Hematopoietic multipotent progenitor cell treated with erythropoietin and hydrocortisone succinate and interleukin-3 and kit ligand, for 6 days (in vitro differentiated cells): ENCODE results near the gene KCNN3.

ENCODE experiments used
- DNase-seq: peaks from one replicate; pipeline ENCODE4 v3.0.0-alpha.2; 2015

Gene KCNN3

DNA sequence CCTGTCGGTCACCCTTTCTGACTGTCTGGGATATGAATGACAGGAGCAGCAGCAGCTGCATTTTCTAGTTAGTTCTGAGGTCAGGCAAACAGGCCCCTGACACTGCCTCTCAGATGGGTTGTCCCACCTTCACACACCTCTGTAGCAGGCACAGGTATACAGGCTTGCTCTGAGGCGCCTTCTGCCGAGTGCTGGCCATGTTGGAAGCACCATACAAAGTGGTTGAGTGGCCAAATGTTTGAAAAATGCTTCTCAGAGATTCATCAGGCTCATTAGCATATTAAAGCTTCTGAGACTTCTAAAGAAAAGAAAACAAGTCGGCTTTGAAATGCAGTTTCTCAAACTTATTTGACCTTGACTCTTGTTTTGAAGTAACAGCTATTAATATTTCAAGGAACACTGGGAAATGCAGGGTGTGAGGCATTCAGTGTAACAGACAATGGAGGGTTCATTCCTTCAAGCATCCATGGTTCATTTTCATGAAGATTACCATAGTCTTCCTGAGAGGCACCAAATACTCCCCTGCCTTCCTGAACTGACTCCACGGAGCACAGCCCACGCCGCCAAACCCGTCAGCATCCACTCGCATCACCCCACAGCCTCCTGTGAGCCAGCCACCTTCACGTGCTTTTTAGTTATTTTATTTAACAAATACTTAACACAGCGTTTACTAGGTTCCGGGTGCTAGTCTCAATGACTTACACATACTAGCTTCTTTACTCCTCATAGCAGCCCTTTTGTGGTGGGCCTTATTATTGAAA, 81.8 kb downstream of the KCNN3 start:
- no peak for DNase-seq

GRCh38 chr1:154786804-154787570, 83.1 kb downstream of the KCNN3 start:
- no peak for DNase-seq

DNA sequence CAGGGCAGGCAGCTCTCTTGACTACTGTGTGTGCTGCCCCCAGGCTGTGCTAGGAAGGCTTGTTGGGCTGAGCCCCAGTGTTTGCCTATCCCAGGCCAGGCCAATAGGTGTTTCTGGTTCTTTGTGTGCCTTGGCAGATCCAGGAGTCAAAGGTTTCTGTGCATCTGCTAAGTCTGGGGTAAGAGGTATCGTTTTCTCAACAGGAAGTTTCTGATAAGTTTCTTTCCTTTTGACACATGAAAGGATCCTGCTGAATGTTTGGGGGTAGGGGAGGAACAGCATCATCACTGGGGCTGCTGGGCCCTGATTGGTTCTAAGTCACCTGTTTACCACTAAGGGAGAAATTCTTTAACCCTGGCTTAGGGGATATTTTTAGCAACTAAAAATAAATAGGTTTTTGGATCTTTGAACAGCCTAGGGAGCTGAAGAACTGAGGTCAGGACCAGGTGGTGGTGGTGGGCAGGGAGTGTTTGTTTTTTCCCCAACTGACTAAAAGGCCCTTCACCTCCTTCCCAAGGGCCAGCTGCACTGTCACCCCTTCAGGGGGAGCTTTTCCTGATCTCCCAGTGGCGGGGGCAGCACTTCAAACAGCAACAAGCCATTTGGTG, 85.1 kb downstream of the KCNN3 start:
- no peak for DNase-seq

GRCh38 chr1:154784416-154784815, 85.7 kb downstream of the KCNN3 start:
- no peak for DNase-seq

GRCh38 chr1:154783976-154784375, 86.1 kb downstream of the KCNN3 start:
- no peak for DNase-seq

GRCh38 chr1:154780541-154780940, 89.5 kb downstream of the KCNN3 start:
- no peak for DNase-seq

DNA sequence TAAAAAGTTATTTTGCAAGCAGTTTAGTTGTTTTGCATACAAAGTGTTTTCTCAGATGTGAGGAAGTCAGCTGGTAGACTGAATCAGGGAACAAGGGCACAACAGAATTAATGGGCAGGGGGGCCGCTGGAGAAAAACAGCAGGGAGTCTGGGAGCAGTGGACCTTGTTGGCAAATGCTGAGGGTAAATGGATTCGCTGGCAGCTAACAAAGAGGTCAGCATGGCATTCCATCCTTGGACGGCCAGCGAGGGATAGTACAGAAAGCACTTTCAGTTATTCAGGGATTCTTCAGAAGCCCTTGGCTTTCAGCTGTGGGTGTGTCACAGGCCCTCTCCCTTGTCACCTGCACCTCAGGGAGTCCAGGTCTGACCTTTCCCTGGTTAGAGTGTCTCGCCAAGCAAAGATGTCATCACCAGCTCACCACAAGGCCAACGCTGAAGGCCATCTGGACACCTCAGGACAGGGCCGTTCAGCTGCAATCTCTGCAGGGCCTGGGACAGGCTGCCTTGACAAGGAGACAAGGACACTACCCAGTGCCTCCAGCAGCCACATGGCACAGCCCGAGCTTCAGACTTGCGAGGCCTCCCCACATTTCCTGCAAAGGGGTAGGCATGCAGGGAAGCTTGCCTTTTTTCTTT, 90.4 kb downstream of the KCNN3 start:
- no peak for DNase-seq

DNA sequence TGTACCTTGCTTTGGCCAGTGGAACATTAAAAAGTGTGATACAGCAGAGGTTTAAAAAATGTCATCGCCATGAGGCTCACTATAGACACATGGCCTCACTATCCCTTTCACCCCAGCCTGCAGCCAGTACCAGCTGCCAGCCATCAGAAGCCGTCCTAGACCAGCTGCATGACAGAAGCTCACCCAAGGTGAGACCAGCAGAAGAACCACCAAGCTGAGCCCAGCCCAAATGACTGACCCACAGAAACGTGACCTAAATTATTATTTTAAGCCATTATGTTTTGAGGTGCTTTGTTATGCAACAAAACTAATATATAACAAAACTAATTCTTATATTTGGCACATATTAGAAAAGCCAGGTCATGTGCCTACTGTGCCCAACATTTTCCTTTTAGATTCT, 91.1 kb downstream of the KCNN3 start:
- DNase-seq = no peak

- no peak for DNase-seq
These were observed 91.8 kb downstream of the KCNN3 start for GRCh38 chr1:154778275-154778674.

DNA sequence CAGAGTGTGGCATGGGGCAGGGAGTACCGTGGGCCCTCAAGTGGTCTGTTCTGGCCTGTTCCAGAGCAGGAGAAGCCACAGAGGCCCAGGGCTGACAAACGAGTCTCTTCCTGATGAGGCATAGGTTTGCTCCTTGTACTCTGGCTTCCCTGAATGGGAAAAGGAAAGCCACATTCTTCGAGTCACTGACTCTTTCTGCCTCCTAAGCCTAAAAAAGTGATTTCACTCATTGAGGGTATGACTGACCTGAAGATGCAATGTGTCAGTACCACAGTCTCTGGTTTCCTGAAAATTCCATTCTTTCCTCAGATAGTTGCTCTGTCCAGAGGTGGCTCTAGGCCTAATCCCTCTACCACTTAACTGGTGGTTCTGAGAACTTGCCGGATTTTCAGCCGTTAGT, 92.3 kb downstream of the KCNN3 start:
- DNase-seq = no peak

- no peak for DNase-seq
These were observed 92.9 kb downstream of the KCNN3 start for GRCh38 chr1:154777154-154777553.

DNA sequence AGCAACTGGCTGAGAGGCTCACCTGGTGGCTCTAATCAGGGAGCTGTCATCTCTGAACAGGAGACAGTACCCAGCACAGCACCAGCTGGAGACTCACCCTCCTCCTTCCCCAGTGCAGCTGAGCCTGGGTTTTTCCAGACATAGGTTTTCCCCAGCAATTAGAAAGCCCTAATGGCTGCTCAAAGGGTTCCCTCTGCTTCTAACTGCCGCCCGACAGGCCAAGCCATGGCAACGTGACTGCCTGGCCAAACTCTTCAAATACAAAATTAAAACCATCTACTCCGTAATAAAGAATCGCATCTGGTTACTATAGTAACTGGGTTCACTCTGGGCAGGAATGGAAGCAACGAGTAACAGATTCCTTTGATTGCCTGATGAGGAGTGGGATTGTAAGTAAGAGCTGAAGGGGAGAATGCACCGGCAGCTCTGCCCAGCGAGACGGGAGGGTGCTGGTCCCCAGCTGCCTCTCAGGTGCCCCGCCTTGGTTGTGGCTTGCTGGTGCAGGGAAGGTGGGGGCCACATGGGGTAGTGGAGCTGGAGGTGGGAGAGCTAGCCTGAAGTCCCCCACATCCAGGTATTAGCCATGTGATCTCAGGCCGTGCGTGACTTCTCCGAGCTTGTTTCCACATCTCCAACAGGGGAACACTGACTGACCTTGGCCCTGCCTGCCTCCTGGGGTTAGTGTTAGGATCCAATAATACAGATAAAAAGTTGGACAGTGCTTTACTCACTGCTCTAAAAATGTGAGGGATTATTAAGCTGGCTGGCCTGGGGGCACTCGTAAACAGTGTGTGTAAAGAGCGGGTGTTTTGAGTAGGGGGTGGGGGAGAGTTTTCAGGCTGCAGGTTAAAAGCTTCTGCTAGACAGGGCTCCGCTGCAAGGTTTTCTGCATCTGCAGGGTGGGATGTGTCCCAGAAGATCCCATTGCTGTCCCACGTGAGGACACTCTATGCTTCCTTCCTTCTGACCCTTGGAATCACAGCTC, 94.2 kb downstream of the KCNN3 start:
- DNase-seq = no peak

GRCh38 chr1:154774175-154774855, 95.8 kb downstream of the KCNN3 start:
- no peak for DNase-seq

DNA sequence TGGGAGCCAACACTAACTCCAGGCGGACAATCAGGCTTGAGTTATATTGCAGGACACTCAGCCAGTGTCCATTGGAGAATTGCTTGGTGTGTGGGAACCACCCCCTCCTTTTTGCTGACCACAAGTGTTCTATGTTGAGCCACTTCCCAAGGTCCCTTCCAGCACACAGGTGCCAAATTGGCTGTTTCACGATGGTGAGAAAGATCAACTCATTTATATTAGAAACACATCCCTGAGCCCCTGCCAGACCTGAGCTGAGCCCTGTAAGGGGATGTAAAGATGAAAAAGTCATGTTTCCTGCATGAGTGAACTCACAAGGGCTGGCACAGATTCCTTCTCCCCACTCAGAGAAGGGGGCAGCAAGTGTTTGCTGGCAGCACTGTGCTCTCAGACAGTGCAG, 96.5 kb downstream of the KCNN3 start:
- no peak for DNase-seq

DNA sequence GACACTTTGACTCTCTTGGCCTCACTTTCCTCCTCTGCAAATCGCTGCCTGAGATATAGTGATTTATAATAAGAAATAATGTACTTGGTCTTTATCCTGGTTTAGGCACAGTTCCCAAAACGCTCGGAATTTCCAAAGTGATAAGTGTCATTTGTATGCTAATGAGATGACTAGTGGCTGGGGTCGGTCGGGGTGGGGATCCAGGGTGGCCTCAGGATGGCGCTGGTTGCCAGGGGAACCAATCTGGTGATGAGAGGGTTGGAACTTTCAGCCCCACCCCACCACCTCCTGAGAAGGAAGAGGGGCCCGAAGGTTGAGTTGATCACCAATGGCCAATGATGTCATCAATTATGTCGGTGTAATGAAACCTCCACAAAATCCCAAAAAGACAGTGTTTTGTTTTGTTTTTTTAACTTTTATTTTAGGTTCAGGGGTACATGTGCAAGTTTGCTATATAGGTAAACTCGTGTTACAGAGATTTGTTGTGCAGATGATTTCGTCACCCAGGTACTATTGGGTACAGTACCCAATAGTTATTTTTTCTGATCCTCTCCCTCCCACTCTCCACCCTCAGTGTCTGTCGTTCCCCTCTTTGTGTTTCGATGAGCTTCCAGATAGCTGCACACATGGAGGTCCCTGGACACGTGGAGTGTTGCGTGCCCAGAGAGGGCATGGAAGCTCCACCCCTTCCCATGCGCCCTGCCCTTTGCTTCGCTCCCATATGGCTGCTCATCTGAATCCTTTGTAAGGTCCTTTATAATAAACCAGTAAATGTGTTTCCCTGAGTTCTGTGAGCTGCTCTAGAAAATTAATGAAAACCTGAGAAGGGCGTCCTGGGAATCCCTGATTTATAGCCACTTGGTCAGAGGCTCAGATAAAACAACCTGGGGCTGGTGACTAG, 97.2 kb downstream of the KCNN3 start:
- DNase-seq = no peak

DNA sequence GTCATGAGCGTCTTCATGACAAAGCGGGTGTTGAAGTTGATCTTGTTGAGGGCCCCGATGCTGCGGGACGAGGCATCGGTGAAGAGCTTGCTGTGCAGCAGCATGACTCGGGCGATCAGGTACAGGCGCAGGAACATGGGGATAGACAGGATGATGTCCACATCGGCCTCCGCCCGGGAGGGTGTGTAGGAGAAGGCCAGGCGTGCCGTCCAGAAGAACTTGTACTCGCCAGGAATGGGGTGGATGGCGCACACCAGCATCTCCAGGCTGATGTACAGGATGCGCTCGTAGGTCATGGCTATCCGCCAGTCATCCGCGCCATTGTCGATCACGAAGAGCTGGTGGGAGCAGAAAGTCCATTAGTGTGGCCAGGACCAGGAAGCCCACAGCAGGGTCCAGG, 98.0 kb downstream of the KCNN3 start:
- no peak for DNase-seq

DNA sequence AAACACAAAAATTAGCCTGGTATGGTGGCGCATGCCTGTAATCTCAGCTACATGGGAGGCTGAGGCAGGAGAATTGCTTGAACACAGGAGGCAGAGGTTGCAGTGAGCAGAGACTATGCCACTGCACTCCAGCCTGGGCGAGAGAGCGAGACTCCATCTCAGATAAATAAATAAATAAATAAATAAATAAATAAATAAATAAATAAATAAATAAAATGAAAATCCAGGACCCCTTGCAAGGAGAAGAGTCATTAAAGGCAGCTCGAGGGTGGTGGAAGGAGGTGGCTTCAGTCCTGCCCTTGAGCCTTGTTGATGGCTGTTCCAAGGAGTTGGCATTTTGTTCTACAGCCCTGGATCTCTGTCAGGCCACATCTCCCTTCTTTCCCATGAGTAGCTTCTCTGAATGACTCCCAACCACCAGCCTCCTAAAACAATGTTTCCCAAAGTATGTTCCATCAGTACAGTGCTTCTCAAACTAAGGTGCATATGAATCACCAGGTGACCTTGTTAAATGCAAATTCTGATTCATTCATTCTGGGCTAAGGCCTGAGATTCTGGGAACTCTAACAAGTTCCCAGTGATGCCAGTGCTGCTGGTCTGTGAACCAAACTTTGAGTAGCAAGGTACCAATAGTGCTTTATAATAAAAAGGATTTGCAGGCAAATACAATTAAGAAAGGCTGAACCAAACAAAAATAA, 99.0 kb downstream of the KCNN3 start:
- no peak for DNase-seq

GRCh38 chr1:154769193-154769895, 100.7 kb downstream of the KCNN3 start:
- no peak for DNase-seq

- DNase-seq = no peak
These were observed 101.5 kb downstream of the KCNN3 start for GRCh38 chr1:154768456-154769125.
